ENCODE data around the gene GNG8. TPM values are rescaled to one million over a fixed set of nuclear protein-coding genes. Genes with fewer than 3 reads are reported as not detected.

Gene GNG8
- total and polyA plus RNA-seq, 2 donors (not counting 1 experiment from before 2014, with no cell fraction given): 6.7 TPM; not detected in 1

DNA sequence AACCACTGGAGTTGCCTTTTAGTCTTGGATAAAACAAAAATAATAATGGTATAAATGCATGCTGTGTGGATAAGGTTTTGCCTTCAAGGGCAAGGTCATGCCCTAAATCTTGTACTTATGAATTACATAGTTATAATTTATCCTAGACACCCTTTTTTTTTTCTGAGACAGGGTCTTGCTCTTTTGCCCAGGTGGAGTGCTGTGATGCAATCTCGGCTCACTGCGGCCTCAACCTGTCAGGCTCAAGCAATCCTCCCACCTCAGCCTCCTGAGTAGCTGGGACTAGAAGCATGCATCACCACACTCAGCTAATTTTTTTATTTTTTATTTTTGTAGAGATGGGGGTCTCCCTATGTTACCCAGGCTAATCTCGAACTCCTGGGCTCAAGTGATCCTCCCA, 32.7 kb upstream of the GNG8 start:
- ATAC-seq (ENCODE audit: low read depth): no peak
- WGBS (ENCODE audit: insufficient coverage): no CpG with 5 or more reads among the region's 3 CpGs
- Histone ChIP-seq H3K4me3 (ENCODE audit: control extremely low read depth in 1 of 5, extremely low read depth in 1 of 5, insufficient read depth in 1 of 5, low read depth in 2 of 5, low read length in 4 of 5) (no peak overlapping the region), H4K20me1 (ENCODE audit: control insufficient read depth, insufficient read depth, low read length, poor library complexity, severe bottlenecking) (peaks cover 9% of the 10 kb centered on the region), H3K36me3 (replicated peaks in 1 of 2; ENCODE audit: control extremely low read depth in 1 of 2, control insufficient read depth in 1 of 2, extremely low read depth in 1 of 2, insufficient read depth in 2 of 2, low read length in 1 of 2) (peaks cover 0 to 10% of the 10 kb centered on the region in 2 experiments), H3K4me2 (replicated peaks; ENCODE audit: low read depth, low read length, poor library complexity, severe bottlenecking) (no peak overlapping the region), H3K9me3 (ENCODE audit: control extremely low read depth in 1 of 3, control insufficient read depth in 2 of 3, insufficient read depth in 1 of 3, low read length in 2 of 3) (no peaks in the 10 kb centered on the region), H3K4me1 (ENCODE audit: control insufficient read depth in 2 of 2, insufficient read depth in 2 of 2, low read length in 2 of 2) (no peaks in the 10 kb centered on the region), H3K27me3 (replicated peaks in 1 of 4; ENCODE audit: control extremely low read depth in 1 of 4, control insufficient read depth in 3 of 4, insufficient read depth in 4 of 4, low read length in 3 of 4) (peaks cover 0 to under 1% (median 0%) of the 10 kb centered on the region in 4 experiments), H3K79me2 (ENCODE audit: control insufficient read depth, insufficient read depth, low read length) (no peaks in the 10 kb centered on the region), H3K9ac (ENCODE audit: low read length) (no peak overlapping the region), H2AFZ (ENCODE audit: insufficient read depth, low read depth, low read length, poor library complexity, severe bottlenecking) (no peak overlapping the region), H3K27ac (ENCODE audit: low read length in 2 of 2) (no peak overlapping the region)
- no peak overlapping the region for H3K27ac Mint-ChIP-seq
- POLR2A ChIA-PET: no interaction called here
- peaks cover 2% of the 10 kb centered on the region for H3K9me3 Mint-ChIP-seq (ENCODE audit: insufficient read depth)
- no peaks in the 10 kb centered on the region for H3K27me3 Mint-ChIP-seq
- no peak for TF ChIP-seq EZH2 (IDR thresholded peaks at IDR 0.05; ENCODE audit: borderline replicate concordance, insufficient read depth, low read depth, low read length, poor library complexity, severe bottlenecking)
- TF ChIP-seq, protein P1, sequence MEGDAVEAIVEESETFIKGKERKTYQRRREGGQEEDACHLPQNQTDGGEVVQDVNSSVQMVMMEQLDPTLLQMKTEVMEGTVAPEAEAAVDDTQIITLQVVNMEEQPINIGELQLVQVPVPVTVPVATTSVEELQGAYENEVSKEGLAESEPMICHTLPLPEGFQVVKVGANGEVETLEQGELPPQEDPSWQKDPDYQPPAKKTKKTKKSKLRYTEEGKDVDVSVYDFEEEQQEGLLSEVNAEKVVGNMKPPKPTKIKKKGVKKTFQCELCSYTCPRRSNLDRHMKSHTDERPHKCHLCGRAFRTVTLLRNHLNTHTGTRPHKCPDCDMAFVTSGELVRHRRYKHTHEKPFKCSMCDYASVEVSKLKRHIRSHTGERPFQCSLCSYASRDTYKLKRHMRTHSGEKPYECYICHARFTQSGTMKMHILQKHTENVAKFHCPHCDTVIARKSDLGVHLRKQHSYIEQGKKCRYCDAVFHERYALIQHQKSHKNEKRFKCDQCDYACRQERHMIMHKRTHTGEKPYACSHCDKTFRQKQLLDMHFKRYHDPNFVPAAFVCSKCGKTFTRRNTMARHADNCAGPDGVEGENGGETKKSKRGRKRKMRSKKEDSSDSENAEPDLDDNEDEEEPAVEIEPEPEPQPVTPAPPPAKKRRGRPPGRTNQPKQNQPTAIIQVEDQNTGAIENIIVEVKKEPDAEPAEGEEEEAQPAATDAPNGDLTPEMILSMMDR (IDR thresholded peaks at IDR 0.05): no peak
- intact Hi-C loops (cut with micrococcal nuclease): no loop called here
- DNase-seq: no peak
- CTCF ChIA-PET: no interaction called here
- H3K4me3 Mint-ChIP-seq: no peak overlapping the region
- no peaks in the 10 kb centered on the region for H3K4me1 Mint-ChIP-seq

DNA sequence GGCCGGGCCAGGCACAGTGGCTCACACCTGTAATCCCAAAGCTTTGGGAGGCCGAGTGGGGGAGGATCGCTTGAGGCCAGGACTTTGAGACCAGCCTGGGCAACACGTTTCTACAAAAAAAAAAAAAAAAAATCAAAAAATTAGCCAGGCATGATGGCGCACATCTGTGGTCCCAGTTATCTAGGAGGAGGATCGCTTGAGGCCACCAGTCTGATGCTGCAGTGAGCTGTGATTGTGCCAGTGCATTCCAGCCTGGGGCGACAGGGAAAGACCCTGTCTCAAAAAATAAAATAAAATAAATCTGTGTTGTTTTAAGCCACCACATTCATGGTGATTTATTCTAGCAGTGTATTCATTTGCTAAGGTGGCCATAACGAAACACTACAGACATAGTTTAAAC, 29.1 kb upstream of the GNG8 start:
- WGBS (ENCODE audit: insufficient coverage): 91% methylated on average over 3 of the region's 8 CpGs
- intact Hi-C loops (cut with micrococcal nuclease): no loop called here

More for the DNA sequence above, 29.1 kb upstream of the GNG8 start:
- Histone ChIP-seq H3K36me3 (replicated peaks in 1 of 2; ENCODE audit: control extremely low read depth in 1 of 2, control insufficient read depth in 1 of 2, extremely low read depth in 1 of 2, insufficient read depth in 2 of 2, low read length in 1 of 2) (no peaks in the 10 kb centered on the region), H3K9ac (ENCODE audit: low read length) (no peak overlapping the region), H3K27me3 (replicated peaks in 1 of 4; ENCODE audit: control extremely low read depth in 1 of 4, control insufficient read depth in 3 of 4, insufficient read depth in 4 of 4, low read length in 3 of 4) (peaks cover 0 to 10% (median 4%) of the 10 kb centered on the region in 4 experiments), H3K4me2 (replicated peaks; ENCODE audit: low read depth, low read length, poor library complexity, severe bottlenecking) (no peak overlapping the region), H3K9me3 (ENCODE audit: control extremely low read depth in 1 of 3, control insufficient read depth in 2 of 3, insufficient read depth in 1 of 3, low read length in 2 of 3) (peaks cover 0 to 5% (median 0%) of the 10 kb centered on the region in 3 donors), H3K4me1 (ENCODE audit: control insufficient read depth in 2 of 2, insufficient read depth in 2 of 2, low read length in 2 of 2) (peaks cover 14 to 19% of the 10 kb centered on the region in 2 donors), H4K20me1 (ENCODE audit: control insufficient read depth, insufficient read depth, low read length, poor library complexity, severe bottlenecking) (no peaks in the 10 kb centered on the region), H2AFZ (ENCODE audit: insufficient read depth, low read depth, low read length, poor library complexity, severe bottlenecking) (no peak overlapping the region), H3K27ac (ENCODE audit: low read length in 2 of 2) (no peak overlapping the region), H3K4me3 (ENCODE audit: control extremely low read depth in 1 of 5, extremely low read depth in 1 of 5, insufficient read depth in 1 of 5, low read depth in 2 of 5, low read length in 4 of 5) (no peak overlapping the region), H3K79me2 (ENCODE audit: control insufficient read depth, insufficient read depth, low read length) (no peaks in the 10 kb centered on the region)
- ATAC-seq (ENCODE audit: low read depth): no peak
- no peaks in the 10 kb centered on the region for H3K27me3 Mint-ChIP-seq
- no peak for DNase-seq
- no peak overlapping the region for H3K27ac Mint-ChIP-seq
- no peak overlapping the region for H3K4me3 Mint-ChIP-seq
- H3K4me1 Mint-ChIP-seq: peaks cover 15% of the 10 kb centered on the region
- CTCF ChIA-PET: interaction anchor here (0.6 to 12.3 kb wide), 3 partner anchors 12 to 104 kb away, joined by 3 to 447 read pairs (median 3); no protein-coding TSS in a partner anchor
- POLR2A ChIA-PET: no interaction called here
- no peaks in the 10 kb centered on the region for H3K9me3 Mint-ChIP-seq (ENCODE audit: insufficient read depth)
- TF ChIP-seq EZH2 (IDR thresholded peaks at IDR 0.05; ENCODE audit: borderline replicate concordance, insufficient read depth, low read depth, low read length, poor library complexity, severe bottlenecking): no peak
- TF ChIP-seq, protein P1 (IDR thresholded peaks at IDR 0.05): no peak

All from B cell (primary cell).